Ectodermal cell (in vitro differentiated cells): ENCODE results near the gene IDE.
"Not testable (repeated sequence)": the region's sequence is repeated elsewhere in the genome, so short reads cannot be mapped to it uniquely, and the experiment has no call there.

Experiments used
- H3K27ac ChIP-seq: 2 replicates; pipeline ENCODE4 v1.7.0; 2013; ENCODE audit warnings: mild to moderate bottlenecking, low read depth, low read length; ENCODE audit not compliant: insufficient read depth, poor library complexity, severe bottlenecking
- H3K27me3 ChIP-seq: 2 replicates; pipeline ENCODE4 v1.7.0; 2013; ENCODE audit warnings: mild to moderate bottlenecking, low read length; ENCODE audit not compliant: insufficient read depth, control insufficient read depth, poor library complexity, severe bottlenecking
- H3K36me3 ChIP-seq: one replicate; pipeline ENCODE4 v1.7.0; 2013; ENCODE audit warnings: low read length; ENCODE audit not compliant: control insufficient read depth, insufficient read depth
- H3K4me1 ChIP-seq: one replicate; pipeline ENCODE4 v1.7.0; 2013; ENCODE audit warnings: low read length; ENCODE audit not compliant: control insufficient read depth, insufficient read depth
- H3K4me3 ChIP-seq: 2 replicates; pipeline ENCODE4 v1.7.0; 2013; ENCODE audit warnings: low read depth, low read length, control low read depth; ENCODE audit not compliant: insufficient read depth
- H3K9me3 ChIP-seq: 2 replicates; pipeline ENCODE4 v1.7.0; 2013; ENCODE audit warnings: mild to moderate bottlenecking, low read length, moderate library complexity; ENCODE audit not compliant: control insufficient read depth
- WGBS, 2 experiments: methylation state at CpG; one replicate each; pipeline ENCODE4 v1.1.7; 2013; ENCODE audit warnings: missing lambda C conversion rate in 2 of 2; 5-methylcytosine and 5-hydroxymethylcytosine counted together

IDE gene

GRCh38 chr10:92463582-92463981 lies 110.3 kb downstream of the IDE start:
- Histone ChIP-seq H3K9me3 (no peaks in the 10 kb centered on the region), H3K4me3 (no peak overlapping the region), H3K36me3 (peaks cover 31% of the 10 kb centered on the region), H3K4me1 (no peaks in the 10 kb centered on the region), H3K27ac (no peak overlapping the region), H3K27me3 (no peaks in the 10 kb centered on the region)
- WGBS, 2 experiments, result 94 to 96% methylated on average over 5 of the region's 5 CpGs

DNA sequence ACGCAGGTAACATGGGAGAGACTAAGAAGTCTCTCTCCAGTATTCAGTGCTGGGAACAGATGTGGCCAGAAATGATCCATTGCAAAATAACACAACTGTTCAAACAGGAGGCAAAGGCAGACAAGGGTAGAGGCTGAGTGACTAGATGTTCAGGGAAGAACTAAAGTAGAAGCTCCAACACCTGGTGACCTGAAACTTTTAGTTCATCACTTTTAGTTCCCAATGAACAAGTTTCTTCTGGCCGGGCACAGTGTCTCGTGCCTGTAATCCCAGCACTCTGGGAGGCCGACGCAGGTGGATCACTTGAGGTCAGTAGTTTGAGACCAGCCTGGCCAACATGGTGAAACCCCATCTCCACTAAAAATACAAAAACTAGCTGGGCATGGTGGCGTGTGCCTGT lies 118.9 kb downstream of the IDE start:
- not testable (repeated sequence) for H3K4me1 ChIP-seq, H3K4me3 ChIP-seq, H3K9me3 ChIP-seq, H3K27me3 ChIP-seq, H3K36me3 ChIP-seq, H3K27ac ChIP-seq
- WGBS, 2 experiments, result 94 to 96% methylated on average over 6 of the region's 6 CpGs

- 94 to 96% methylated on average over 2 of the region's 2 CpGs for WGBS, 2 experiments
- no peak overlapping the region for H3K27ac ChIP-seq
- H3K36me3 ChIP-seq, result peaks cover under 1% of the 10 kb centered on the region
- H3K27me3 ChIP-seq, result no peaks in the 10 kb centered on the region
- no peak overlapping the region for H3K4me3 ChIP-seq
- H3K9me3 ChIP-seq, result no peaks in the 10 kb centered on the region
- H3K4me1 ChIP-seq, result no peaks in the 10 kb centered on the region
Observed at GRCh38 chr10:92452313-92452712, 121.6 kb downstream of the IDE start.

DNA sequence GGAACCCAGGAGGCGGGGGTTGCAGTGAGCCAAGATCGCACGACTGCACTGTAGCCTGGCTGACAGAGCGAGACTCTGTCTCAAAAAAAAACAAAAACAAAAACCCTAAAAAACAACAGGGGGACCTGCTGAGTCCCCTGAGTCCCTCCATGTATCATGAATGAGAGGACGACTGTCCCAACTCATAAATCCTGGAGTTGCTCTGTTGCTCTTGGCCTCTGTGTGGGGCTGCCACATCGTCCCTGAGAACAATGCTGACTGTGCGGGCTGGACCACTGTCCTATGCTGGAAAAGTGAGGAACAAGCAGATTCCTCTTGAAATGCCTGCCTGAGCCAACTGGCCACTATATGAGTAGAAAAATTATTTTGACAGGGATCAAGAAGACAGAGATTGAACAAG lies 122.5 kb downstream of the IDE start:
- Histone ChIP-seq H3K4me3 (no peak overlapping the region), H3K27ac (no peak overlapping the region), H3K36me3 (no peaks in the 10 kb centered on the region), H3K27me3 (no peaks in the 10 kb centered on the region), H3K4me1 (no peaks in the 10 kb centered on the region), H3K9me3 (no peaks in the 10 kb centered on the region)
- 90 to 92% methylated on average over 7 of the region's 7 CpGs for WGBS, 2 experiments

DNA sequence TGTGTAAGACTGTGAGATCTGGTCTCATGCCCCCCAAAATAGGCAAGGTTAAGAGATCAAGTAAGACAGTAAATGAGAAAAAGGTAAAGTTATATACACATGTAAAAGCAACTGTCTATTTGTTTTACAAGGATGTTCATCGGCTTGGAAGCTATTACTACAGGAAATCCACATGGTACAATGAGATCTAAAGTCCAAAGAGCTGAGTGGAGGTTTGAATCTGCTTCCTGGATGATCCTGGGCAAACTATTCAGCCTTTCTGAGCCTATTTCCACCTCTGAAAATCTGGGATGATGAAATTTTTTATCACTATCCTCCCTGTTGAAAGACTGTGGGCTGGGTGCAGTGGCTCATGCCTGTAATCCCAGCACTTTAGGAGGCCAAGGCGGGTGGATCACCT lies 123.0 kb downstream of the IDE start:
- no peaks in the 10 kb centered on the region for H3K4me1 ChIP-seq
- H3K9me3 ChIP-seq, result no peaks in the 10 kb centered on the region
- no peaks in the 10 kb centered on the region for H3K36me3 ChIP-seq
- H3K27ac ChIP-seq, result no peak overlapping the region
- 87 to 88% methylated on average over 2 of the region's 2 CpGs for WGBS, 2 experiments
- no peaks in the 10 kb centered on the region for H3K27me3 ChIP-seq
- no peak overlapping the region for H3K4me3 ChIP-seq

- H3K27ac ChIP-seq, result no peak overlapping the region
- 94 to 95% methylated on average over 5 of the region's 5 CpGs for WGBS, 2 experiments
- H3K4me3 ChIP-seq, result no peak overlapping the region
- H3K4me1 ChIP-seq, result no peaks in the 10 kb centered on the region
- no peaks in the 10 kb centered on the region for H3K27me3 ChIP-seq
- no peaks in the 10 kb centered on the region for H3K36me3 ChIP-seq
- no peaks in the 10 kb centered on the region for H3K9me3 ChIP-seq
Observed at GRCh38 chr10:92440578-92440977, 133.3 kb downstream of the IDE start.

DNA sequence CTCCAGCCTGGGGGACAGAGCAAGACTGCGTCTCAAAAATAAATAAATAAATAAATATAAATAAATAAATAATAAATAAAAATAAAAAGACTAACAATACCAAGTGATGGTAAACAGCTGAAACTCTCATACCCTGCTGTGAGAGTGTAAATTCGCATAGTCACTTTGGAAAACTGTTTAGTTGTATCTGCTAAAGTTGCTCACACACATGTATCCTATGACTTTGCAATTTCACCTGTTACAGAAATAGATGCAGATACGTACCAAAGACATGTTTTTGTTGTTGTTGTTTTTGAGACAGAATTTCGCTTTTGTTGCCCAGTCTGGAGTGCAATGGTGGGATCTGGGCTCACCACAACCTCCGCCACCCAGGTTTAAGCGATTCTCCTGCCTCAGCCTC lies 135.7 kb downstream of the IDE start:
- no peak overlapping the region for H3K27ac ChIP-seq
- no peaks in the 10 kb centered on the region for H3K4me1 ChIP-seq
- H3K36me3 ChIP-seq, result no peaks in the 10 kb centered on the region
- no peaks in the 10 kb centered on the region for H3K9me3 ChIP-seq
- 93 to 95% methylated on average over 5 of the region's 6 CpGs for WGBS, 2 experiments
- no peak overlapping the region for H3K4me3 ChIP-seq
- H3K27me3 ChIP-seq, result no peaks in the 10 kb centered on the region

GRCh38 chr10:92436611-92437010 lies 137.3 kb downstream of the IDE start:
- Histone ChIP-seq H3K27ac (no peak overlapping the region), H3K36me3 (no peaks in the 10 kb centered on the region), H3K4me1 (no peaks in the 10 kb centered on the region), H3K9me3 (no peaks in the 10 kb centered on the region), H3K4me3 (no peak overlapping the region), H3K27me3 (no peaks in the 10 kb centered on the region)
- 91 to 95% methylated on average over 5 of the region's 5 CpGs for WGBS, 2 experiments

DNA sequence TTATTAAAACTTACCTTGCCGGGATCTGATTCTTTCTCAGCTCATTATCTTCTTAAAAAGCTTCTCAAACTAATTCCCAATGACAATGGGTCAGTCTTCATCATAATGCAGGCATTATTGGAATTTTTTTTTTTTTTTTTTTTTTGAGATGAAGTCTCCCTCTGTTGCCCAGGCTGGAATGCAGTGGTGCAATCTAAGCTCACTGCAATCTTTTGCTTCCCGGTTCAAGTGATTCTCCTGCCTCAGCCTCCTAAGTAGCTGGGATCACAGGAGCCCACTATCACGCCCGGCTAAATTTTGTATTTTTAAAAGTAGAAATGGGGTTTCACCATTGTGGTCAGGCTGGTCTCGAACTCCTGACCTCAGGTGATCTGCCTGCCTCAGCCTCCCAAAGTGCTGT lies 137.8 kb downstream of the IDE start:
- H3K36me3 ChIP-seq, H3K27me3 ChIP-seq, H3K9me3 ChIP-seq, H3K4me1 ChIP-seq, H3K4me3 ChIP-seq, H3K27ac ChIP-seq: not testable (repeated sequence)
- WGBS, 2 experiments, result 85 to 92% methylated on average over 5 of the region's 5 CpGs

DNA sequence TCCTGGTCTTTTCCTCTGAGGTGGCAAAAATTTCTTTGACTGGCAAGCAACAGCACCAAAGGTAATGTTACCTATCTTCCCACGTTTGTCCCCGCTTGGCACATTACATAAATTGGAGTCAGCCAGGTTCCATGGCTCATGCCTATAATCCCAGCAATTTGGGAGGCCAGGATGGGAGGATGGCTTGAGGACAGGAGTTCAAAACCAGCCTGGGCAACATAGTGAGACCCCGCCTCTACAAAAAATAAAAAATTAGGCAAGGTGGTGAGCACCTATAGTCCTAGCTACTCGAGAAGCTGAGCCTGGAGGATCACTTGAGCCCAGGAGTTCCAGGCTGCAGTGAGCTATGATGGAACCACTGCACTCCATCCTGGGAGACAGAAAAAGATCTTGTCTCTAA lies 139.5 kb downstream of the IDE start:
- Histone ChIP-seq H3K27ac (no peak overlapping the region), H3K4me1 (no peaks in the 10 kb centered on the region), H3K36me3 (no peaks in the 10 kb centered on the region), H3K4me3 (no peak overlapping the region), H3K27me3 (no peaks in the 10 kb centered on the region), H3K9me3 (no peaks in the 10 kb centered on the region)
- WGBS, 2 experiments, result 88 to 92% methylated on average over 4 of the region's 4 CpGs

- Histone ChIP-seq H3K9me3 (no peaks in the 10 kb centered on the region), H3K4me1 (no peaks in the 10 kb centered on the region), H3K27me3 (no peaks in the 10 kb centered on the region), H3K36me3 (no peaks in the 10 kb centered on the region), H3K27ac (no peak overlapping the region), H3K4me3 (no peak overlapping the region)
- WGBS, 2 experiments, result 67 to 76% methylated on average over 4 of the region's 4 CpGs
Observed at GRCh38 chr10:92432596-92432995, 141.3 kb downstream of the IDE start.
